HepG2 (cell line): Measurements from ENCODE around the gene RAB30. TPM values are rescaled to one million over a fixed set of nuclear protein-coding genes. Genes with fewer than 3 reads are reported as not detected.
A peak's percentile ranks its signal among the peaks of the same experiment; 100 is the strongest.

Experiments used
- CBX1 ChIP-seq: IDR thresholded peaks from one replicate; pipeline ENCODE4 v1.6.1; 2016; ENCODE audit warnings: antibody characterized with exemption, low read depth
- ETV6 ChIP-seq: sonication (generic); formaldehyde crosslinking; conservative IDR thresholded peaks from 2 replicates; pipeline ENCODE4 v1.4.0; 2020; ENCODE audit warnings: missing genetic modification reagents
- FOXO1 ChIP-seq: sonication (generic); formaldehyde crosslinking; IDR thresholded peaks from 2 replicates; pipeline ENCODE4 v1.4.0; 2020; ENCODE audit warnings: missing genetic modification reagents
- JUN ChIP-seq: sonication (generic); formaldehyde crosslinking; IDR thresholded peaks from 2 replicates; pipeline ENCODE4 v1.4.0; 2020; ENCODE audit warnings: mild to moderate bottlenecking, missing genetic modification reagents
- KLF11 ChIP-seq: IDR thresholded peaks from 2 replicates; pipeline ENCODE4 v1.6.1; 2016; ENCODE audit warnings: missing compliant biosample characterization
- NR2F1 ChIP-seq, 2 experiments: fragments of 450-650 bp in 1 of 2; formaldehyde crosslinking in 1 of 2; IDR thresholded peaks; 2 replicates each; pipeline versions ENCODE4 v1.5.0 to v1.6.1; 2016 to 2020; ENCODE audit warnings: mild to moderate bottlenecking in 1 of 2, missing compliant biosample characterization in 1 of 2, missing genetic modification reagents in 1 of 2, moderate library complexity in 1 of 2
- RAD21 ChIP-seq: fragments of 450-650 bp; formaldehyde crosslinking; IDR thresholded peaks from 2 replicates; pipeline ENCODE4 v1.5.0; 2020; ENCODE audit warnings: mild to moderate bottlenecking
- SIX4 ChIP-seq: sonication (generic); formaldehyde crosslinking; IDR thresholded peaks from 2 replicates; pipeline ENCODE4 v1.4.0; 2020; ENCODE audit warnings: missing genetic modification reagents
- TCF7 ChIP-seq: sonication (generic); IDR thresholded peaks from 2 replicates; pipeline ENCODE4 v1.6.1; 2016; ENCODE audit warnings: antibody characterized with exemption, low read depth
- TEAD3 ChIP-seq: optimal IDR thresholded peaks from 2 replicates; pipeline ENCODE3; 2016; ENCODE audit warnings: borderline replicate concordance
- TMF1 ChIP-seq: sonication (generic); formaldehyde crosslinking; IDR thresholded peaks from 2 replicates; pipeline ENCODE4 v1.8.1; 2022; ENCODE audit warnings: low read depth, missing genetic modification reagents
- U2AF1 ChIP-seq: fragments of 200-400 bp; formaldehyde crosslinking; optimal IDR thresholded peaks from 2 replicates; pipeline ENCODE3; 2017; ENCODE audit warnings: mild to moderate bottlenecking, low read depth, low read length
- ZFP36 ChIP-seq: fragments of 150-350 bp; IDR thresholded peaks from 2 replicates; pipeline ENCODE4 v1.6.1; 2018; ENCODE audit warnings: borderline replicate concordance, low read length, low read depth; ENCODE audit not compliant: partially characterized antibody
- ZNF124 ChIP-seq: sonication (generic); formaldehyde crosslinking; IDR thresholded peaks from 2 replicates; pipeline ENCODE4 v1.4.0; 2020; ENCODE audit warnings: missing genetic modification reagents
- ZNF282 ChIP-seq: fragments of 450-650 bp; IDR thresholded peaks from 2 replicates; pipeline ENCODE4 v1.6.1; 2018; ENCODE audit not compliant: partially characterized antibody
- ZNF331 ChIP-seq: sonication (generic); formaldehyde crosslinking; IDR thresholded peaks from 2 replicates; pipeline ENCODE4 v1.4.0; 2020; ENCODE audit warnings: missing genetic modification reagents
- ZNF432 ChIP-seq: sonication (generic); formaldehyde crosslinking; IDR thresholded peaks from 2 replicates; pipeline ENCODE4 v1.5.0; 2020; ENCODE audit warnings: missing genetic modification reagents, mild to moderate bottlenecking, borderline replicate concordance
- ZNF501 ChIP-seq: sonication (generic); formaldehyde crosslinking; IDR thresholded peaks from 2 replicates; pipeline ENCODE4 v1.5.1; 2020; ENCODE audit warnings: mild to moderate bottlenecking, moderate library complexity, missing genetic modification reagents
- ZNF556 ChIP-seq: sonication (generic); formaldehyde crosslinking; IDR thresholded peaks from 2 replicates; pipeline ENCODE4 v1.4.0; 2020; ENCODE audit warnings: mild to moderate bottlenecking, missing genetic modification reagents, borderline replicate concordance
- ZNF652 ChIP-seq: IDR thresholded peaks from 2 replicates; pipeline ENCODE4 v1.6.1; 2016; ENCODE audit warnings: low read depth, borderline replicate concordance
- ZNF788 ChIP-seq: sonication (generic); formaldehyde crosslinking; IDR thresholded peaks from 2 replicates; pipeline ENCODE4 v1.5.0; 2020; ENCODE audit warnings: mild to moderate bottlenecking, missing genetic modification reagents, borderline replicate concordance
- ZSCAN29 ChIP-seq: sonication (generic); formaldehyde crosslinking; conservative IDR thresholded peaks from 2 replicates; pipeline ENCODE4 v1.4.0; 2020; ENCODE audit warnings: mild to moderate bottlenecking, missing genetic modification reagents
- polyA plus RNA-seq, 8 experiments: library from polyadenylated mRNA; depleted of rRNA in 3 of 8; stranded (reverse) in 7 of 8; unstranded in 1 of 8; fragments of >200 nt; fragmentation: Illumina TruSeq in 4 of 8; extraction: Trizol in 4 of 8; gene quantifications; 2 replicates each; pipeline versions ENCODE4 v1.2.1 to v1.2.3, GENCODE V29; 2011 to 2016; ENCODE audit warnings: low read depth in 4 of 8, missing spikeins in 1 of 8, mixed read lengths in 1 of 8; ENCODE audit not compliant: insufficient read depth in 1 of 8
- total RNA-seq, 5 experiments: library from RNA; depleted of rRNA; stranded (reverse); fragments of >200 nt; fragmentation: Illumina TruSeq; extraction: Trizol; gene quantifications; 2 replicates each; pipeline ENCODE4 v1.2.3, GENCODE V29; 2016; ENCODE audit warnings: low read depth in 1 of 5
- TF ChIP-seq, protein P1 (sequence below): sonication (generic); formaldehyde crosslinking; IDR thresholded peaks from 2 replicates; pipeline ENCODE4 v1.4.0; 2020; ENCODE audit warnings: missing genetic modification reagents
- TF ChIP-seq, protein P2 (sequence below): IDR thresholded peaks from 2 replicates; pipeline ENCODE4 v1.6.1; 2016; ENCODE audit warnings: low read depth, borderline replicate concordance
- TF ChIP-seq, protein P3 (sequence below): sonication (generic); formaldehyde crosslinking; IDR thresholded peaks from 2 replicates; pipeline ENCODE4 v1.9.0; 2022; ENCODE audit warnings: low read depth, missing genetic modification reagents

RAB30 gene
- total and polyA plus RNA-seq, 2 of the 13 experiments (the other 11 are each of a cell fraction or from before 2014, with no cell fraction given) = 3.7 to 5.0 TPM

DNA sequence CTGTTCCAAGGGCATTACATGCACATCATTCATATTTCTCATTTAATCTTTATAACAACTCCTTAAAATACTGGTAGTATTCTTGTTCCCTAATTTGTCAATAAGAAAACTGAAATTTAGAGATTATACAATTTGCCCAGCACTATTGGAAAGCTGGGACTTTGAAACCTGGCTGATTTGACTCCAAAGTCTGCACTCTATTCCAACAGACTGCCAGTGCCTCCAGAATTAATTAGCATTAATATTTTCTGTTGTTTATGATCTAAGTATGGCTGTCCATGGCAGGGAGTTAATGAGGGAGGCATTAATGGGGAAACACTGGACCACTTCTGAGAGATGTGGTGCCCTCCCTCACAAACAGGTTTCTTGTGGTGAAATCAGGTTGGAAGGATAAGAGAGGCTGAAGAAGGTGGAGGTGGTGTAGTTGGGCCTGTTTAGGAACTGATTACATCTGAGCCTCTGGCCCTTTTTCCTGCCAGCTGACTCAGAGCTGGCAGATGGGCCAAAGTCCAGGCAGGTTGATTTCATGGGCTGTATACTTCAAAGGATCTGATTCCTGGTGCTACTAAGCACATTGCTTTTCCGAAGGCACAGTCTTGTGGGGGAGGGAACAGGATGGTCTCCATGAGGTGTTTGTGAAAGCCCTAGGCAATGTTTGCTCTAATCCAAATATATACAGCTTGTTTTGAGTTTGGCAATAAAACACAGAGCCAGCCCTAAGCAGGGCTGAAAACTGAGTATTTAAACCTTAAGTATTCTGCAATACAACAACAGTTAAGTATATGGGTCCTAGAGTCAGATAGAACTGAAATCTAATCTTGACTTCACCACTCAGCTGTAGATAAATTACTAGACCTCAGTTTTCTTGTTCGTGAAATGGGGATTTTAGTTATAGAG lies 21.0 kb upstream of the RAB30 start (continued):
- TF ChIP-seq, protein P1, sequence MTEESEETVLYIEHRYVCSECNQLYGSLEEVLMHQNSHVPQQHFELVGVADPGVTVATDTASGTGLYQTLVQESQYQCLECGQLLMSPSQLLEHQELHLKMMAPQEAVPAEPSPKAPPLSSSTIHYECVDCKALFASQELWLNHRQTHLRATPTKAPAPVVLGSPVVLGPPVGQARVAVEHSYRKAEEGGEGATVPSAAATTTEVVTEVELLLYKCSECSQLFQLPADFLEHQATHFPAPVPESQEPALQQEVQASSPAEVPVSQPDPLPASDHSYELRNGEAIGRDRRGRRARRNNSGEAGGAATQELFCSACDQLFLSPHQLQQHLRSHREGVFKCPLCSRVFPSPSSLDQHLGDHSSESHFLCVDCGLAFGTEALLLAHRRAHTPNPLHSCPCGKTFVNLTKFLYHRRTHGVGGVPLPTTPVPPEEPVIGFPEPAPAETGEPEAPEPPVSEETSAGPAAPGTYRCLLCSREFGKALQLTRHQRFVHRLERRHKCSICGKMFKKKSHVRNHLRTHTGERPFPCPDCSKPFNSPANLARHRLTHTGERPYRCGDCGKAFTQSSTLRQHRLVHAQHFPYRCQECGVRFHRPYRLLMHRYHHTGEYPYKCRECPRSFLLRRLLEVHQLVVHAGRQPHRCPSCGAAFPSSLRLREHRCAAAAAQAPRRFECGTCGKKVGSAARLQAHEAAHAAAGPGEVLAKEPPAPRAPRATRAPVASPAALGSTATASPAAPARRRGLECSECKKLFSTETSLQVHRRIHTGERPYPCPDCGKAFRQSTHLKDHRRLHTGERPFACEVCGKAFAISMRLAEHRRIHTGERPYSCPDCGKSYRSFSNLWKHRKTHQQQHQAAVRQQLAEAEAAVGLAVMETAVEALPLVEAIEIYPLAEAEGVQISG (CRISPR knock-in tag) = peak; percentile 72
- TF ChIP-seq ETV6 (CRISPR knock-in tag) (no peak), ZNF788 (CRISPR knock-in tag) (peak; percentile 92), ZFP36 (no peak), SIX4 (CRISPR knock-in tag) (peak; percentile 56; the same call in 1 of the 2 replicates), FOXO1 (CRISPR knock-in tag) (peak; percentile 89), ZNF124 (CRISPR knock-in tag) (peak; percentile 65; the same call in 1 of the 2 replicates), TCF7 (peak; percentile 91), KLF11 (peak; percentile 79; the same call in 1 of the 2 replicates), JUN (CRISPR knock-in tag) (peak; percentile 84), ZNF282 (no peak), TEAD3 (peak; percentile 87), CBX1 (peak; percentile 50), ZNF556 (CRISPR knock-in tag) (no peak), NR2F1 (CRISPR knock-in tag; IDR thresholded peaks at IDR 0.05) (0 out of 4 replicates have a peak, but pooled peaks of 1 of the 2 experiments have one; percentile 43), ZNF652 (peak; percentile 39; the same call in 1 of the 2 replicates), ZNF501 (CRISPR knock-in tag) (peak; percentile 81), ZSCAN29 (CRISPR knock-in tag) (peak; percentile 87; the same call in 1 of the 2 replicates), RAD21 (peak; percentile 40; the same call in 1 of the 2 replicates), TMF1 (CRISPR knock-in tag) (no peak), ZNF331 (CRISPR knock-in tag) (peak; percentile 92), ZNF432 (no peak), U2AF1 (no peak)
- TF ChIP-seq, protein P2, sequence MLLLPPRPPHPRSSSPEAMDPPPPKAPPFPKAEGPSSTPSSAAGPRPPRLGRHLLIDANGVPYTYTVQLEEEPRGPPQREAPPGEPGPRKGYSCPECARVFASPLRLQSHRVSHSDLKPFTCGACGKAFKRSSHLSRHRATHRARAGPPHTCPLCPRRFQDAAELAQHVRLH (CRISPR knock-in tag) = peak; percentile 73; the same call in 1 of the 2 replicates
- TF ChIP-seq, protein P3, sequence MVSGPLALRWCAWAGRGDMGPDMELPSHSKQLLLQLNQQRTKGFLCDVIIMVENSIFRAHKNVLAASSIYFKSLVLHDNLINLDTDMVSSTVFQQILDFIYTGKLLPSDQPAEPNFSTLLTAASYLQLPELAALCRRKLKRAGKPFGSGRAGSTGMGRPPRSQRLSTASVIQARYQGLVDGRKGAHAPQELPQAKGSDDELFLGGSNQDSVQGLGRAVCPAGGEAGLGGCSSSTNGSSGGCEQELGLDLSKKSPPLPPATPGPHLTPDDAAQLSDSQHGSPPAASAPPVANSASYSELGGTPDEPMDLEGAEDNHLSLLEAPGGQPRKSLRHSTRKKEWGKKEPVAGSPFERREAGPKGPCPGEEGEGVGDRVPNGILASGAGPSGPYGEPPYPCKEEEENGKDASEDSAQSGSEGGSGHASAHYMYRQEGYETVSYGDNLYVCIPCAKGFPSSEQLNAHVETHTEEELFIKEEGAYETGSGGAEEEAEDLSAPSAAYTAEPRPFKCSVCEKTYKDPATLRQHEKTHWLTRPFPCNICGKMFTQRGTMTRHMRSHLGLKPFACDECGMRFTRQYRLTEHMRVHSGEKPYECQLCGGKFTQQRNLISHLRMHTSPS (CRISPR knock-in tag) = peak; percentile 58; the same call in 1 of the 2 replicates
